HG02763 (cell line): Measurements from ENCODE around the gene ABCG4.
"Not testable (repeated sequence)": the region's sequence is repeated elsewhere in the genome, so short reads cannot be mapped to it uniquely, and the experiment has no call there.

Source experiments
- ATAC-seq: cut with Tn5 transposase; IDR thresholded peaks from one replicate; pipeline ENCODE4 v1.9.1; 2021; ENCODE audit warnings: mild to moderate bottlenecking, moderate library complexity; ENCODE audit not compliant: unreplicated experiment

The ABCG4 gene

GRCh38 chr11:119115484-119116234 lies 33.2 kb upstream of the ABCG4 start:
- no peak for ATAC-seq

DNA sequence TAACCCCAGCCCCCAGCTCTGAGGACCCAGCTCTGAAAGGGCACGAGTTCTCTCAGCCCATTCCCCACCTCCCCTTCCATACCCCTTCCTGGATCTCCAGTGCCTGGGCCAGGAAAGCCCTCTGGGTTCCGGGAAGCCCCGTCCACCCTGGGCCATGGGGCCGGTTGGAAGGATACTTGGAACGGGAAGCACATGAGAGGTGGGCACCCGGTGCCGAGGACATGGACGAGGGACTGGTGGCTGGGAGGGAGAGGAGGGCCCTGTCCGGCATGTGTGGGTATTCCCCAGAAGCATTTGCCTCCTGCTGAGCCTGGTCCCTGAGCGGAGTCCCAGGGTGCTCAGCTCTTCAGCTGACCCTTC lies 32.6 kb upstream of the ABCG4 start:
- no peak for ATAC-seq

GRCh38 chr11:119116601-119117000 lies 32.3 kb upstream of the ABCG4 start:
- ATAC-seq, result no peak

DNA sequence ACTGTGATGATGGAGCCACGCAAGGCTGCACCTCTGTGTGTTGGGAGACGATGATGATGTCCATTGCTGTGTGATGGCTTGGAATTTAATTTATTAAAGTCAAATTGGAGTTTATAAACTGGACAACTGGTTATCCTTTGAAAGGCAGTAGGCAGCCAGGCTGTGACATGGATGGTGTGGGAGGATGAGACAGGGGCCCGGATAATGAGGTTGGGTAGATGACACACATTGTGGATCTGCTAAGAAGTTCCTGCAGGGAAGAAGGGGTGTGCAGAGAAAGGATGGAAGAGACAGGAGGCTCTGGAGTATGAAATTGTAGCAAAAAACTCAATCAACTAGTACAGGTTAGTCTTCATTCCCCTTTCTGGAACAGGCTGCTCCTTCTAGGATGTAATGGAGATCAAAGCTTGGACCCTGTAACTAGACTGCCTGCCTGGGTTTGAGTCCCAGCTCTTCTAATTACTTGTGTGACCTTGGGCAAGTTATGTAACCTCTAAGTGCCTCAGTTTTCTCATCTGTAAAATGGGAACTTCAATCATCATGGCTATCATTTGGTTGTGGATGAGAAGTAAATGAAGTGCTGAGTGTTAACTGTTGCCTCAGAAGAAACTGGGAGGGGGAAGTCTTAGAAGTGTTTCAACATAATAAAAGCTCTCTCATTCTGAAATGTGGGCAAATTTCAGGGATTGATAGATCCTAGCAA lies 31.7 kb upstream of the ABCG4 start:
- ATAC-seq, result no peak

- ATAC-seq, result no peak
These were observed 30.6 kb upstream of the ABCG4 start for GRCh38 chr11:119118227-119118626.

DNA sequence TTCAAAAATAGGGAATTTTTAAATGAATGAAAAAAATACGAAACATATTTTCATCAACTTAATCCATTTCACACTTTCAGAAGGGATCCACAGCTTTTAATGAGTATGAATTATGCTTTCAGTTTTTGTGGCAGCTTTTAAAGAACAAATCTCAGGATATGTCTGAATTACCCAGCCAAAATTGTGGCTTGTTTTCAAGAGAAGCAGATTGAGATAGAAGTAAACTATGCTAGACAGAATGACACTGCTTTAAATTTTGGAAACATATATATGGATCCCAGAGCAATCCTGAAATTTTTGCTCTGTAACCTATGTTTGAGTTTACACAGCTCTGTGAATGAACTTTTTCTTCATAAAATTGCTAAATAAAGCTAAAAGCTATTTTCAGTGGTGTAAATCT lies 29.9 kb upstream of the ABCG4 start:
- no peak for ATAC-seq

- no peak for ATAC-seq
These were observed 28.2 kb upstream of the ABCG4 start for GRCh38 chr11:119120639-119121007.

DNA sequence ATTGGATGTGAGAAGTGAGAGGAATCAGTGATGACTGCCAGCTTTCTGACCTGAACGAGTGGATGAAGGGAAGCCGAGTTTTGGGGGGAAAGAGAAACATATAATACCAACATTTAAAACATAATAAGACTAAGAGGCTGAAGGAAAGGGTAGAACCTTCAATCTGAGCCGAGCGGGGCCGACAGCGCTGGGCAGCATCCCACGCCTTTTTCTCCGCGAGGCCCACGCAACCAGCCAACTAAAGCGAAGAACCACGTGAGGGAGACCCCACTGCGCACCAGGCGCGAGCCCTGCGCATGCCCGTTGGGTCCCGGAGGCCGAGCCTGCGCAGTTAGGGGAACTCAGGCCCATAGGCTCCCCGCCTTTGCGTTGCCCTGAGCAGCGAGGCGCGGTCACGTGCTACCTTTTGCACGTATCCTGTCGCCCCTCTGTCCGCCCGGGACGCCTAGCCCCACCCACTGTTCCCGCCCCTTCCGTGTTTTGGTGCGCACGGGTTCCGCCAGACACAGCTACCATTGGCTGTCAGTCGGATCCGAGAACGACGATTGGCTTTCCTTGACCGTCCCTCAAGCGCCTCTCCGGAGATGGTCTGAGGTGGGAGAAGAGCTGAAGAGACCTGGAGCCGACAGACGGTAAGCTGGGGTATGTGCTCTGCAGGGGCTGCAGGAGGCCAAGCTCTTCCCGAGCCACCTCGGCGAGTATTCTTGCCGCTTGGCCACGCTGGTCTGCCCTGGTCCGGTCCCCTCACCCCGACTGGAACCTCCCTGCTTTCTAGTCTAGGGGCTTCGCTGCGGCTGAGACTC lies 27.6 kb upstream of the ABCG4 start, which contains the start of gene HINFP:
Gene HINFP (plus strand): TSS at position 573 of the 803 bp plus-strand sequence. CDS start 5,365 bp downstream, outside the sequence.
- peak; percentile 95 for ATAC-seq

DNA sequence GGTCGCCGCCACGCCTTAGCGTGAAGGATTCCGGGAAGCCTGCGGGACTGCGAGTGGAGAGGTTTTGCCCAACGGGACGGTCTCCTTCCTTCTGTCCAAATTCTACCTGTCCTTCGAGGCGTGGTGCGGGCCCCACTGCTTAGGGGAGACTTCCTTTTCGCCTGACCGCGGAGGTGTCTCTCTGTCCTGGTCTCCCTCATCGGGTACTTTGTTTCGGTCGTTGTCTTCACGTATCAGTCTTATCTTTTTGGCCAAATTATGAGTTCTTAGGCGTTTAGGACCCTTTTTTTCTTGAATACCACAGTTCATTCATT lies 27.1 kb upstream of the ABCG4 start:
- ATAC-seq, result no peak

DNA sequence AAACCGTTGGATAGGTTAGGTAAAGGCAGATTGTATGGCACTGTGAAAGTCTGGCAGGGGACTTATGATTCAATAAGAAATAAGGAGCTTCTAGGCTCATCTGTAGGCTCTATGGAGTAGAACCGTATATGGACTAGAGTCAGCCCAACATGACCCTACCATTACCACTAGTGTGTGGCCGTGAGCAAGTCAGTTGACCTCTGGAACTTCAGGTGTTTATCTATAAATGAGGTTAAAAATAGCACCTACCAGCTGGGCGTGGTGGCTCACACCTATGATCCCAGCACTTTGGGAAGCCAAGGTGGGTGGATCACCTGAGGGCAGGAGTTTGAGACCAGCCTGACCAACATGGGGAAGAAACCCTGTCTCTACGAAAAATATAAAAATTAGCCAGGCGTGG lies 23.0 kb upstream of the ABCG4 start:
- ATAC-seq, result no peak

DNA sequence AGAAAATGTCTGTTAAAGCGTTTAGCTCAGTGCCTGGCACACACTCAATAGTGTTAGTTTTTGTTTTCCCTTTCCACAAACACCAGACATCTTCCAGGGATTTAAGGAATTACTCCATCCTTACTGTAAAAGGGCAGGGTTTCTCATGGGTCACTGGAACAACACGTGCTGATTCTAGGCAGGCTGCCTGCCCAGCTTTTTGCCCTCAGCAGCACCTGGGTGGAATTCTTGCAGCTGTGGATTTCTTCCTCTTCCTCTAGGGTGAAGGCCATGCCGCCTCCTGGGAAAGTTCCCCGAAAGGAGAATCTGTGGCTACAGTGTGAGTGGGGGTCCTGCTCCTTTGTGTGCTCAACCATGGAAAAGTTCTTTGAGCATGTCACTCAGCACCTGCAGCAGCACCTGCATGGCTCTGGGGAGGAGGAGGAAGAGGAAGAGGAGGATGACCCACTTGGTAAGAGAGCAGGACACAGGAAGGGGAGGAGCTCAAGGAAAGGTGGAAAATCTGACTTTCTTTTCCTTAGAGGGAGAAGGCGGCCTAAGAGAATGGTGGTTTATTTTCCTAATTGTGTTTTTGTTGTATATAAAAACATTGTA lies 22.1 kb upstream of the ABCG4 start:
- ATAC-seq, result no peak

DNA sequence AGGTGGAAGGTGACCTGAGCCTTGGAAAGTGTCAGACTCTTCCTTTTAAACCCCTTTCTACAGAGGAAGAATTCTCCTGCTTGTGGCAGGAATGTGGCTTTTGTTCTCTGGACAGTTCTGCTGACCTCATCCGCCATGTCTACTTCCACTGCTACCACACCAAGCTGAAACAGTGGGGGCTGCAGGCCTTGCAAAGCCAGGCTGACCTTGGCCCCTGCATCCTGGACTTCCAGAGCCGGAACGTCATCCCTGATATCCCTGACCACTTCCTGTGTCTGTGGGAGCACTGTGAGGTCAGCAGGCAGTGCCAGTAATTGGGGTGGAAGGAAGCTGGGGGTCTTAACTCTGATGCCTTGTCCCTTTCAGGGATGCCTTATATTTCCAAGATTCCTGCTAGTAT lies 18.2 kb upstream of the ABCG4 start:
- no peak for ATAC-seq

DNA sequence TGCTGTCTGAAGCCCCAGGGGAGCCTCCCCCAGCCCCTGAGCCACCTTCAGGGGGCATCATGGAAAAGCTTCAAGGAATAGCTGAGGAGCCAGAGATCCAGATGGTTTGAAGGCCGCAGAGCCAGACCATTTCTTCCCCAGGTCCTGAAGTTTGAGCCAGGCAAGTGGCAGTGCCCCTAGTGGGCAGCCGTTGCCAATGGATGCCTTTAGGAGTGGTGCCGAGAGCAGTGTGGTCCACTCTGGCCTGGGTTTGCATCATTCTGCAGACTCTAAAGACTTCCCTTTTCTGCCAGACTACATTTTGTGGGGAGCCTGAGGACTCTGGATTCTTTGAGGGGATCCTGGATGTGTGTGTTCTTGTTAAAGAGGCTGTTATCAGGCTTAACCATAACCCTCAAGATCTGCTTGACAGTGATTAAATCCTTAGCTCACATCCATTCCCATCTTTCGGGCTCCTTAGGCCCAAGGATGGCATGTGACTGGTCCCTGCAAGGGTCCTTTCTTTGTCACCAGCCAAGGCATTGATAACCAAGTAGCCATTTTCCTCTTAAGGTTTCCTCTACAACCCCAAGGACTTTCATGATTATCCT lies 14.4 kb upstream of the ABCG4 start:
- ATAC-seq, result no peak

DNA sequence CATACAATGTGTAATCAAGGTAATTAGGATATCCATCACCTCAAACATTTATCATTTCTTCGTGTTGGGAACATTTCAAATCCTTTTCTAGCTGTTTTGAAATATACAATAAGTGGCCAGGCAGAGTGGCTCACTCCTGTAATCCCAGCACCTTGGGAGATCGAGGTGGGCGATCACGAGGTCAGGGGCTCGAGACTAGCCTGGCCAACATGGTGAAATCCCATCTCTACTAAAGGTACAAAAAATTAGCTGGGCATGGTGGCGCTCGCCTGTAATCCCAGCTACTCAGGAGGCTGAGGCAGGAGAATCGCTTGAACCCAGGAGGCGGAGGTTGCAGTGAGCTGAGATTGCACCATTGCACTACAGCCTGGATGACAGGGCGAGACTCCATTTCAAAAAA lies 9.6 kb upstream of the ABCG4 start:
- not testable (repeated sequence) for ATAC-seq

DNA sequence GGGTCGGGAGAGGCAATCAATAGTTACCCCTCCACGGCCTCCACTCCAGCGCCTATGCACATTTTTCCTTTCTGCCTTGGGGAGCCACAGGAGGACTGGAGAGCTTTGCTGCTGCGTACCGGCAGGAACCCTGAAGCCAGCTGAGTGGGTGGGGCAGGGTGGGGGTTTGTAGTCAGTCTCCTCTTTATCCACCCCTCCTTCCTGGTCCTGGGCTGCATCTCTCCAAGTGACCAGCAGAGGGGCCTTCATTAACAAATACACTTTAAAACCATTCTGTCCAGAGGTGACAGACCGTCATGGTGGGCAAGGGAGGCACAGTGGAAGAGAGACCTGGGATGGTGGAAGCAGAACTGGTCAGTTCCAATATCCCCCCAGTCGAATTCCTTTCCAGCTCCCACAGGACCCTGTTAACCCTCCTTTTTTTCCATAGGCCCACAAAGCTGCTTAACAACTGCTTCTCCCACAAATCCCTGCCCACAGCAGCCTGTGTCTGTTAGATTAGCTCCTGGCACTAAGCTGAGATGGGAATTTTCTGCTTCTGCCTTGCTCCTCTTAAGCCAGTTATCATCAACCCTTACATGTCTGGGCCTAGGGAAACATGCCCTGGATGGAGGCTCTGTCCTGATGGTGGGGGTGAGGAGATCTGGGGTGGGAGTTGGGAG lies 3.9 kb upstream of the ABCG4 start:
- ATAC-seq, result no peak

GRCh38 chr11:119145551-119145950 lies 3.3 kb upstream of the ABCG4 start:
- no peak for ATAC-seq

DNA sequence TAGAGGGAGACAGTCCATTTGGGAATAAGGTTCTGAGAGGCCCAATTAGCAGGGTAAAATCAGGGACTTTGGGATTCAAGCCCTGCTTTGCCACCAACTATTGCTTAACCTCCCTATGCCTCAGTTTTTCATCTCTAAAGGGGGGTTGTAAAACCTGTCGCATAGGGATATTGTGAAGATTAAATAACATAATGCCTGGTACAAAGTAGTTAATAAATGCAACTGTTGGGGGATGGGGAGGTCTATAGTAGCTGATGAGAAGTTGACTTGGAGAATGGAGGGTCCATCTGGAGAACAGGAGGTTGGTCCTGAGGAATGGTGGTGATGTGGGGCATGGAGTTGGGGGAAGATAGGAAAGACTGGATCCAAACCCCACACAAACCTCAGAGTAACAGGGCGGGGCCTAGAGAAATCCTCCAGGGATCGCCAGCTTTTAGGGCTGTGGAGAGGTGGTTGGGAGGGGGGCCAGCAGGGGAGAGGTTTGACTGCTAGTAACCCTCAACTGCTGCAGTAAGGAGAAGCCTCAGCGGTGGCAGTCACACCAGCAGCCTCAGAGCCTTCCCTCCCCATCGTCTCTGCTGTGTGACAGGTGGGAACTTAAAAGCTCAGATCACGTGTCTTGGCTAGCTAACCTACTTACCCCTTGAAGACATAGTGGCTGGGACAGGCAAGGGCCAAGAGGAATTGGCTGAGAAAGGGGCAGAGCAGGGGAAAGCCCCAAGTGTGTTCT lies 1.1 kb upstream of the ABCG4 start:
- no peak for ATAC-seq

DNA sequence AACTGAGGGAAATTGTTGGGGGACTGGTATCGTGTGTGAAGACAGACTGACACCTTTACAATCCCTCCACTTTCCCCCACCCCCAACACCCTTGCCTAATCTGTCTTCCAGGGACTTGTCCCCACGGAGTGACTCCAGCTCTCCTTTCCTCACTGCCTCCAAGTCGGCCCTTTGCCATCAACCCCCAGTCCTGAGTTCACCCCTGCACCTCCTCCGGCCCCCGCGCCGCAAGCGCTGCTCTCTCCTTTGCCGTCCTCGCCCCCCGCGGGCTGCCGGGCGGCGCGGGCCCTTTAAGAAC lies 183 bp upstream of the ABCG4 start:
- ATAC-seq, result no peak

- ATAC-seq, result no peak
These were observed 979 bp downstream of the ABCG4 start for GRCh38 chr11:119149786-119150275.

GRCh38 chr11:119152043-119152442 lies 3.2 kb downstream of the ABCG4 start:
- no peak for ATAC-seq
